Neural crest cell (in vitro differentiated cells): ENCODE measurements around the gene P4HA1. TPM values are rescaled to one million over a fixed set of nuclear protein-coding genes. Genes with fewer than 3 reads are reported as not detected.

ENCODE experiments used
- DNase-seq: peaks from one replicate; pipeline ENCODE4 v3.0.0; 2021; ENCODE audit warnings: low read depth, mixed read lengths, low spot score
- H3K27ac Mint-ChIP-seq: one replicate; pipeline ENCODE4 v1.8.0; 2021; ENCODE audit warnings: mild to moderate bottlenecking, mixed read lengths; ENCODE audit not compliant: unreplicated experiment
- H3K27me3 Mint-ChIP-seq: 2 replicates; pipeline ENCODE4 v1.8.0; 2021; ENCODE audit warnings: low read depth, mild to moderate bottlenecking, mixed read lengths
- H3K36me3 Mint-ChIP-seq: 2 replicates; pipeline ENCODE4 v1.8.0; 2021; ENCODE audit warnings: low read depth, mild to moderate bottlenecking, mixed read lengths
- H3K4me1 Mint-ChIP-seq: 2 replicates; pipeline ENCODE4 v1.8.0; 2021; ENCODE audit warnings: mixed read lengths
- H3K4me3 Mint-ChIP-seq: one replicate; pipeline ENCODE4 v1.8.0; 2021; ENCODE audit warnings: mild to moderate bottlenecking, mixed read lengths
- H3K9me3 Mint-ChIP-seq: 2 replicates; pipeline ENCODE4 v1.8.0; 2021; ENCODE audit warnings: mixed read lengths
- total RNA-seq: library from RNA; stranded (reverse); gene quantifications from 2 replicates; pipeline ENCODE4 v1.2.1, GENCODE V29; 2021
- TF ChIP-seq, protein P1 (sequence below): fragments of 200-600 bp; sonication (generic); conservative IDR thresholded peaks from 2 replicates; pipeline ENCODE4 v1.5.0; 2021; ENCODE audit warnings: antibody characterized with exemption, mild to moderate bottlenecking

Gene P4HA1
- total RNA-seq, 1 donor from 2014 or later: 32.2 TPM

- Mint-ChIP-seq H3K9me3 (no peaks in the 10 kb centered on the region), H3K36me3 (peaks cover 5% of the 10 kb centered on the region), H3K4me3 (no peak overlapping the region), H3K27ac (no peak overlapping the region), H3K27me3 (no peaks in the 10 kb centered on the region), H3K4me1 (no peaks in the 10 kb centered on the region)
- TF ChIP-seq, protein P1, sequence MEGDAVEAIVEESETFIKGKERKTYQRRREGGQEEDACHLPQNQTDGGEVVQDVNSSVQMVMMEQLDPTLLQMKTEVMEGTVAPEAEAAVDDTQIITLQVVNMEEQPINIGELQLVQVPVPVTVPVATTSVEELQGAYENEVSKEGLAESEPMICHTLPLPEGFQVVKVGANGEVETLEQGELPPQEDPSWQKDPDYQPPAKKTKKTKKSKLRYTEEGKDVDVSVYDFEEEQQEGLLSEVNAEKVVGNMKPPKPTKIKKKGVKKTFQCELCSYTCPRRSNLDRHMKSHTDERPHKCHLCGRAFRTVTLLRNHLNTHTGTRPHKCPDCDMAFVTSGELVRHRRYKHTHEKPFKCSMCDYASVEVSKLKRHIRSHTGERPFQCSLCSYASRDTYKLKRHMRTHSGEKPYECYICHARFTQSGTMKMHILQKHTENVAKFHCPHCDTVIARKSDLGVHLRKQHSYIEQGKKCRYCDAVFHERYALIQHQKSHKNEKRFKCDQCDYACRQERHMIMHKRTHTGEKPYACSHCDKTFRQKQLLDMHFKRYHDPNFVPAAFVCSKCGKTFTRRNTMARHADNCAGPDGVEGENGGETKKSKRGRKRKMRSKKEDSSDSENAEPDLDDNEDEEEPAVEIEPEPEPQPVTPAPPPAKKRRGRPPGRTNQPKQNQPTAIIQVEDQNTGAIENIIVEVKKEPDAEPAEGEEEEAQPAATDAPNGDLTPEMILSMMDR: no peak
- no peak for DNase-seq
Measured at GRCh38 chr10:73058057-73058591, 38.5 kb downstream of the P4HA1 start.

DNA sequence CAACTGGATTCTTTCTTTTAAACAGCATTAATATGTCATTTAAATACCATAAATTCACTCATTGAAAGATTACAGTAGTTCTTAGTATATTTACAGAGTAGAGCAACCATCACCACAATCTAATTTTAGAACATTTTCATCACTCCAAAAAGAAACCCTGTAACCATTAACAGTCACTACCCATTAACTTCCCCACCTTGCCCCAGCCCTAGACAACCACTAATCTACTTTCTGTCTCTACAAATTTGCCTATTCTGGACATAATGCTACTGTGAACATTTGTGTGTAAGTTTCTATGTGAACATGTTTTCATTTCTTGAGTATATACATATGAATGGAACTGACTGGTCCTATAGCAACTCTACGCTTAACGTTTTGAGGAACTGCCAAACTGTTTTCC is 42.4 kb downstream of the P4HA1 start:
- H3K27ac Mint-ChIP-seq: no peak overlapping the region

GRCh38 chr10:73053275-73053674 is 43.4 kb downstream of the P4HA1 start:
- H3K4me3 Mint-ChIP-seq: no peak overlapping the region
- DNase-seq: no peak
- H3K27ac Mint-ChIP-seq: no peak overlapping the region
- peaks cover 6% of the 10 kb centered on the region for H3K36me3 Mint-ChIP-seq
- H3K27me3 Mint-ChIP-seq: no peaks in the 10 kb centered on the region
- H3K4me1 Mint-ChIP-seq: no peaks in the 10 kb centered on the region
- TF ChIP-seq, protein P1: no peak
- H3K9me3 Mint-ChIP-seq: no peaks in the 10 kb centered on the region

More for the DNA sequence above, 42.4 kb downstream of the P4HA1 start:
- H3K27me3 Mint-ChIP-seq: no peaks in the 10 kb centered on the region
- TF ChIP-seq, protein P1: no peak
- peaks cover 8% of the 10 kb centered on the region for H3K36me3 Mint-ChIP-seq
- H3K9me3 Mint-ChIP-seq: no peaks in the 10 kb centered on the region
- DNase-seq: no peak
- H3K4me3 Mint-ChIP-seq: no peak overlapping the region
- H3K4me1 Mint-ChIP-seq: no peaks in the 10 kb centered on the region

DNA sequence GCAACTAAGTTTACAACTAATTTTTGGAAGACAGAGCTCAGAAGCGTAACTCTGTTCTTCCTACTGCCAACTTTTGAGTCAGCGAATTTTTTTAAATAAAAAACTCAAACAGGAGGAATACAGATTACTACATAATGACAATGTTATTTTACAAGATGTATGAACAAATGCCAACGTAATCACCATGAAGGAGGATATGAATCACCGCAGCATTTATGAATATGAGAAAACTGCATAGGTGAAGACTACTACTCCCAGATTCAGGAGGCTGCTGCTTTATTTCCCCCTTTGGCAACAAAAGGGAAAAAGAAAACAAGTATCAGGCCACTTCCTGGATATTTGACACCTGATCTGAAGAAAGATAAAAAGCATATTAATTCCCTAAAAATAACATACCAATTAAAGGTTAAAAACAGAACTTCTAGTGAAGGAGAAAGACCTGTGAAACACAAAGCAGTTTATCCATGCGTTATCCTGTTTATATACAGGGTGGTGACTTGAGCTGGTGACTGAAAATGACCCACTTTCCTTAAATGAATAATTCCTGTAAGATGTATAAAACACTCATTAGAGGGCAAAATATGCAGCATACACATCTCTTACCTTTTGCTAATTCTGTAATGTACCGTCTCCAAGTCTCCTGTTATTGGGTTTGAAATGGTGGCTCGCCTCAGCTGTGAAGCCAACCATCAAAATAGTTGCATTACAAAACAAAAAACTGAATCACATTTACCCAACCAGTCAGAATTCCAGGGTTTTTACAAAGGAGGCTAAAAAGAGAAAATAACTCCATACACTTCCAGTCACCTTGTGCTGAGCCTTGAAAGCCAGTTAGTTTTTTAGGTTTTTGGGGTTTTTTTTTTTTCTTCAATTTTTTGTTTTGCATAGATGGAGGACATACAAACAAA is 52.0 kb downstream of the P4HA1 start:
- H3K4me3 Mint-ChIP-seq: no peak overlapping the region
- no peaks in the 10 kb centered on the region for H3K4me1 Mint-ChIP-seq
- peaks cover 3% of the 10 kb centered on the region for H3K36me3 Mint-ChIP-seq
- no peaks in the 10 kb centered on the region for H3K9me3 Mint-ChIP-seq
- no peak for DNase-seq
- no peaks in the 10 kb centered on the region for H3K27me3 Mint-ChIP-seq
- no peak overlapping the region for H3K27ac Mint-ChIP-seq
- TF ChIP-seq, protein P1: no peak

DNA sequence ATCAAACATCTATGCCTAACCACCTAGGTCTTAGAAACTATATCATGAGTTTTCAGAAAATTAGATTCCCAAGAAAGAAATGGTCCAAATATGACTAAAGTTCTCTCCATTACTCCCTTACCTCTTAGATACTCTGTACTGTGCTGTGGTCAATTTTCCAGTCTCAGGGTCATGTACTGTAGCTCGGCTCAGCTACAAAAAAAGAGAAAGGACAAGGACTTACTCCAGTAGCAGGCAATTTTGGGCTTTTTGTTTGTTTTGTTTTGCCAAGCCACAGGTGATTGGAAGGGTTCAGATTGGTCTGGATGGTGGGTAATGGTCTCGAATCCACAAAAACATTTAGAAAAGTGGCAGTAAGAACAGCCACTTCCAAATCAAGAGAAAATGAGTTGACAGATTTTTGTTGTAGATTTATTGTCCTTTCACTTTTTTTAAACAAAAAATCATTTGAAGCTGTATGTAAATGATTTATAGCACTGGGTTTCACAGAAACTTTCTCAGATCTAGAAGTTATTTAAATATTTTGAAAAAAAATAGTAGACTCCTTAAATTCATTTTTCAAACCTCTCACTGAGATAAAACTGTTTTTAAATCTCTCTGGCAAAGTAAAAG is 52.8 kb downstream of the P4HA1 start:
- no peak overlapping the region for H3K27ac Mint-ChIP-seq
- no peak overlapping the region for H3K4me3 Mint-ChIP-seq
- no peaks in the 10 kb centered on the region for H3K9me3 Mint-ChIP-seq

More for the DNA sequence above, 52.8 kb downstream of the P4HA1 start:
- H3K4me1 Mint-ChIP-seq: no peaks in the 10 kb centered on the region
- no peak for DNase-seq
- H3K27me3 Mint-ChIP-seq: no peaks in the 10 kb centered on the region
- H3K36me3 Mint-ChIP-seq: peaks cover 3% of the 10 kb centered on the region
- TF ChIP-seq, protein P1: no peak
